Parathyroid adenoma (tissue), 2 donors: ENCODE data around the gene BCL7B.
"Not testable (repeated sequence)": the region's sequence is repeated elsewhere in the genome, so short reads cannot be mapped to it uniquely, and the experiment has no call there.

Experiments used
- H2AFZ ChIP-seq: fragments of 300-600 bp; sonication (generic); one replicate; pipeline ENCODE4 v1.7.0; 2017; ENCODE audit warnings: antibody characterized with exemption, mild to moderate bottlenecking
- H3K27ac ChIP-seq: fragments of 300-600 bp; sonication (generic); one replicate; pipeline ENCODE4 v1.7.0; 2017
- H3K27me3 ChIP-seq: fragments of 300-600 bp; sonication (generic); one replicate; pipeline ENCODE4 v1.7.0; 2017; ENCODE audit warnings: low read length; ENCODE audit not compliant: control insufficient read depth, insufficient read depth
- H3K36me3 ChIP-seq: fragments of 300-600 bp; sonication (generic); one replicate; pipeline ENCODE4 v1.7.0; 2017; ENCODE audit warnings: low read length; ENCODE audit not compliant: control insufficient read depth, insufficient read depth
- H3K4me1 ChIP-seq: fragments of 300-600 bp; sonication (generic); one replicate; pipeline ENCODE4 v1.7.0; 2017; ENCODE audit warnings: control low read depth
- H3K4me2 ChIP-seq: fragments of 300-600 bp; sonication (generic); one replicate; pipeline ENCODE4 v1.7.0; 2017; ENCODE audit warnings: low read length
- H3K4me3 ChIP-seq: fragments of 300-600 bp; sonication (generic); one replicate; pipeline ENCODE4 v1.7.0; 2017; ENCODE audit warnings: low read depth, low read length
- H3K79me2 ChIP-seq: fragments of 300-600 bp; sonication (generic); one replicate; pipeline ENCODE4 v1.7.0; 2017; ENCODE audit warnings: control low read depth
- H3K9ac ChIP-seq: fragments of 300-600 bp; sonication (generic); one replicate; pipeline ENCODE4 v1.7.0; 2017; ENCODE audit warnings: mild to moderate bottlenecking
- H3K9me3 ChIP-seq: fragments of 300-600 bp; sonication (generic); one replicate; pipeline ENCODE4 v1.7.0; 2017; ENCODE audit warnings: low read length; ENCODE audit not compliant: control insufficient read depth
- CTCF ChIP-seq: fragments of 300-600 bp; sonication (generic); IDR thresholded peaks from one replicate; pipeline ENCODE4 v1.7.0; 2017; ENCODE audit warnings: antibody characterized with exemption, mild to moderate bottlenecking
- donor health status: primary hyperparathyroidism.

The BCL7B gene

GRCh38 chr7:73557108-73557396, 438 bp downstream of the BCL7B start:
- Histone ChIP-seq H3K4me2 (peak overlapping the region; percentile 78), H3K4me1 (peaks cover 6% of the 10 kb centered on the region), H3K9me3 (no peaks in the 10 kb centered on the region), H3K36me3 (no peaks in the 10 kb centered on the region), H3K9ac (peak overlapping the region; percentile 97), H3K4me3 (peak overlapping the region; percentile 74), H3K79me2 (peaks cover 42% of the 10 kb centered on the region), H3K27ac (peak overlapping the region; percentile 98), H3K27me3 (no peaks in the 10 kb centered on the region), H2AFZ (peak overlapping the region; percentile 97)
- no peak for TF ChIP-seq CTCF

GRCh38 chr7:73556208-73557107, 1.0 kb downstream of the BCL7B start:
- Histone ChIP-seq H3K27me3 (no peaks in the 10 kb centered on the region), H3K4me3 (peak overlapping the region; percentile 74), H2AFZ (peak overlapping the region; percentile 77), H3K9me3 (no peaks in the 10 kb centered on the region), H3K79me2 (peaks cover 48% of the 10 kb centered on the region), H3K27ac (peak overlapping the region; percentile 98), H3K4me2 (peak overlapping the region; percentile 78), H3K4me1 (peaks cover 6% of the 10 kb centered on the region), H3K36me3 (no peaks in the 10 kb centered on the region), H3K9ac (peak overlapping the region; percentile 21)
- no peak for TF ChIP-seq CTCF

GRCh38 chr7:73555411-73555982, 2.0 kb downstream of the BCL7B start:
- H3K36me3 ChIP-seq = no peaks in the 10 kb centered on the region
- peak overlapping the region; percentile 78 for H3K4me2 ChIP-seq
- H3K9me3 ChIP-seq = no peaks in the 10 kb centered on the region
- H3K4me1 ChIP-seq = peaks cover 6% of the 10 kb centered on the region
- no peak overlapping the region for H3K9ac ChIP-seq
- no peaks in the 10 kb centered on the region for H3K27me3 ChIP-seq
- no peak overlapping the region for H3K27ac ChIP-seq
- H2AFZ ChIP-seq = no peak overlapping the region
- no peak for TF ChIP-seq CTCF
- H3K4me3 ChIP-seq = peak overlapping the region; percentile 74
- peaks cover 56% of the 10 kb centered on the region for H3K79me2 ChIP-seq

GRCh38 chr7:73550093-73550492, 7.4 kb downstream of the BCL7B start:
- not testable (repeated sequence) for H3K4me1 ChIP-seq, H3K27ac ChIP-seq, H3K9ac ChIP-seq, H3K4me3 ChIP-seq, H3K9me3 ChIP-seq, H3K27me3 ChIP-seq, H3K4me2 ChIP-seq, H2AFZ ChIP-seq, H3K36me3 ChIP-seq
- H3K79me2 ChIP-seq = peaks cover 65% of the 10 kb centered on the region

GRCh38 chr7:73549176-73549575, 8.3 kb downstream of the BCL7B start:
- no peaks in the 10 kb centered on the region for H3K36me3 ChIP-seq

More at GRCh38 chr7:73549176-73549575, 8.3 kb downstream of the BCL7B start:
- Histone ChIP-seq H3K9ac (no peak overlapping the region), H2AFZ (no peak overlapping the region), H3K4me2 (no peak overlapping the region), H3K27ac (no peak overlapping the region), H3K9me3 (no peaks in the 10 kb centered on the region), H3K4me1 (no peaks in the 10 kb centered on the region), H3K4me3 (no peak overlapping the region), H3K79me2 (peaks cover 60% of the 10 kb centered on the region), H3K27me3 (no peaks in the 10 kb centered on the region)
- TF ChIP-seq CTCF = no peak
